MM.1S (cell line): Measurements from ENCODE around the gene WEE2.

Experiments used
- EZH2 ChIP-seq: fragments of 300-600 bp; sonication (generic); optimal IDR thresholded peaks from 2 replicates; pipeline ENCODE3; 2017; ENCODE audit warnings: low read depth, mild to moderate bottlenecking, antibody characterized with exemption, low read length, mixed read lengths
- EZH2phosphoT487 ChIP-seq: fragments of 300-600 bp; sonication (generic); IDR thresholded peaks from 2 replicates; pipeline ENCODE4 v1.6.1; 2018; ENCODE audit warnings: antibody characterized with exemption, low read length
- TF ChIP-seq, protein P1 (sequence below): fragments of 300-600 bp; sonication (generic); IDR thresholded peaks from 2 replicates; pipeline ENCODE4 v1.5.1; 2016; ENCODE audit warnings: antibody characterized with exemption, low read length, mixed read lengths

DNA sequence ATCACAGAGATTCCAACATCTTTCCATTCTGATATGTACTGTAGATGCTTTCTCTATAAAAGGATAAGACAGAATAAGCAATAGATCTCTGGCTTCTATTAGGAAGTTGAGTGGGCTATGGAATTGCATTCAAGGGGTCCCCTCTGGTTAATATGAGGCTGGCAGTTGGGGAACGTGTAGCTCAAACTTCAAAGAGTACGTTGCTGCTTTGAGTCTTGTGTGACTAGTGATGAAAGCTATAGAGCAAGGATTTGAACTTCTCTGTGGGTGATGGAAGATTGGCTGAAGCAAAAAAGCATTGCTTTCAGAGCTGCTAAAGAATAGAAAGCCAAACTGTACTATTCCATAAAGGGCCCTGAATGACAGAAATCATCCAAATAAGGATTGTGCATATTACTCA is 6.4 kb downstream of the WEE2 start:
- TF ChIP-seq, protein P1, sequence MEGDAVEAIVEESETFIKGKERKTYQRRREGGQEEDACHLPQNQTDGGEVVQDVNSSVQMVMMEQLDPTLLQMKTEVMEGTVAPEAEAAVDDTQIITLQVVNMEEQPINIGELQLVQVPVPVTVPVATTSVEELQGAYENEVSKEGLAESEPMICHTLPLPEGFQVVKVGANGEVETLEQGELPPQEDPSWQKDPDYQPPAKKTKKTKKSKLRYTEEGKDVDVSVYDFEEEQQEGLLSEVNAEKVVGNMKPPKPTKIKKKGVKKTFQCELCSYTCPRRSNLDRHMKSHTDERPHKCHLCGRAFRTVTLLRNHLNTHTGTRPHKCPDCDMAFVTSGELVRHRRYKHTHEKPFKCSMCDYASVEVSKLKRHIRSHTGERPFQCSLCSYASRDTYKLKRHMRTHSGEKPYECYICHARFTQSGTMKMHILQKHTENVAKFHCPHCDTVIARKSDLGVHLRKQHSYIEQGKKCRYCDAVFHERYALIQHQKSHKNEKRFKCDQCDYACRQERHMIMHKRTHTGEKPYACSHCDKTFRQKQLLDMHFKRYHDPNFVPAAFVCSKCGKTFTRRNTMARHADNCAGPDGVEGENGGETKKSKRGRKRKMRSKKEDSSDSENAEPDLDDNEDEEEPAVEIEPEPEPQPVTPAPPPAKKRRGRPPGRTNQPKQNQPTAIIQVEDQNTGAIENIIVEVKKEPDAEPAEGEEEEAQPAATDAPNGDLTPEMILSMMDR, result no peak
- TF ChIP-seq EZH2, result no peak
- TF ChIP-seq EZH2phosphoT487, result no peak
